Neuronal stem cell (in vitro differentiated cells): ENCODE measurements around the gene KRTAP21-2. TPM values are rescaled to one million over a fixed set of nuclear protein-coding genes. Genes with fewer than 3 reads are reported as not detected.

Source experiments
- DNase-seq: peaks from one replicate; pipeline ENCODE4 v3.0.0-alpha.2; 2013; ENCODE audit warnings: low spot score
- H2AFZ ChIP-seq: one replicate; pipeline ENCODE4 v1.6.1; 2013; ENCODE audit warnings: mild to moderate bottlenecking, low read length, inconsistent platforms
- H2AK5ac ChIP-seq: 2 replicates; pipeline ENCODE4 v1.6.1; 2013; ENCODE audit warnings: low read depth, mild to moderate bottlenecking, inconsistent platforms, low read length, moderate library complexity, mixed read lengths
- H2BK120ac ChIP-seq: 2 replicates; pipeline ENCODE4 v1.6.1; 2013; ENCODE audit warnings: low read depth, mild to moderate bottlenecking, inconsistent platforms, low read length, moderate library complexity, mixed read lengths
- H2BK12ac ChIP-seq: one replicate; pipeline ENCODE4 v1.6.1; 2013; ENCODE audit warnings: low read length, inconsistent platforms
- H2BK15ac ChIP-seq: 2 replicates; pipeline ENCODE4 v1.6.1; 2013; ENCODE audit warnings: mild to moderate bottlenecking, low read length, inconsistent platforms, mixed read lengths
- H2BK5ac ChIP-seq: one replicate; pipeline ENCODE4 v1.6.1; 2013; ENCODE audit warnings: inconsistent platforms, mild to moderate bottlenecking, low read length, moderate library complexity
- H3K14ac ChIP-seq: one replicate; pipeline ENCODE4 v1.6.1; 2013; ENCODE audit warnings: low read length, inconsistent platforms
- H3K18ac ChIP-seq: 2 replicates; pipeline ENCODE4 v1.6.1; 2013; ENCODE audit warnings: low read length, inconsistent platforms
- H3K23ac ChIP-seq: 2 replicates; pipeline ENCODE4 v1.6.1; 2013; ENCODE audit warnings: low read depth, mild to moderate bottlenecking, mixed read lengths, low read length, inconsistent platforms; ENCODE audit not compliant: poor library complexity
- H3K27ac ChIP-seq: replicated peaks from 3 replicates; pipeline ENCODE4 v1.5.1; 2013; ENCODE audit warnings: low read length, inconsistent platforms
- H3K27me3 ChIP-seq, 3 experiments: 2 replicates each; pipeline ENCODE4 v1.6.1; 2013; ENCODE audit warnings: low read length in 3 of 3, mild to moderate bottlenecking in 2 of 3, inconsistent platforms in 1 of 3, low read depth in 1 of 3, mixed read lengths in 1 of 3, moderate library complexity in 1 of 3; ENCODE audit not compliant: control insufficient read depth in 3 of 3, insufficient read depth in 3 of 3
- H3K36me3 ChIP-seq, 2 donors: replicated peaks in 1 of 2; 2 replicates each; pipeline ENCODE4 v1.6.1; 2013; ENCODE audit warnings: low read length in 2 of 2; ENCODE audit not compliant: control insufficient read depth in 2 of 2, insufficient read depth in 2 of 2
- H3K4ac ChIP-seq: 2 replicates; pipeline ENCODE4 v1.6.1; 2013; ENCODE audit warnings: inconsistent platforms, mild to moderate bottlenecking, low read length, moderate library complexity
- H3K4me1 ChIP-seq, 2 donors: 1 replicate in 1 of 2; 2 replicates in 1 of 2; pipeline ENCODE4 v1.6.1; 2013; ENCODE audit warnings: low read length in 2 of 2, low read depth in 1 of 2; ENCODE audit not compliant: control insufficient read depth in 2 of 2, insufficient read depth in 1 of 2
- H3K4me2 ChIP-seq: one replicate; pipeline ENCODE4 v1.6.1; 2013; ENCODE audit warnings: mild to moderate bottlenecking, low read length, inconsistent platforms; ENCODE audit not compliant: insufficient read depth, poor library complexity, severe bottlenecking
- H3K4me3 ChIP-seq, 2 donors: 2 replicates each; pipeline ENCODE4 v1.5.1; 2013; ENCODE audit warnings: low read length in 2 of 2, mild to moderate bottlenecking in 2 of 2, inconsistent platforms in 1 of 2, moderate library complexity in 1 of 2
- H3K79me1 ChIP-seq: one replicate; pipeline ENCODE4 v1.6.1; 2013; ENCODE audit warnings: low read depth, mild to moderate bottlenecking, inconsistent platforms, low read length, moderate library complexity
- H3K9ac ChIP-seq: one replicate; pipeline ENCODE4 v1.6.1; 2013; ENCODE audit warnings: mild to moderate bottlenecking, low read depth, low read length, inconsistent platforms; ENCODE audit not compliant: poor library complexity
- H3K9me3 ChIP-seq, 2 donors: replicated peaks in 1 of 2; 2 replicates each; pipeline versions ENCODE3 to v1.6.1; 2013; ENCODE audit warnings: low read length in 2 of 2, mild to moderate bottlenecking in 2 of 2, inconsistent platforms in 1 of 2, low read depth in 1 of 2, mixed read lengths in 1 of 2, moderate library complexity in 1 of 2; ENCODE audit not compliant: control insufficient read depth in 2 of 2, insufficient read depth in 1 of 2
- H4K8ac ChIP-seq: one replicate; pipeline ENCODE4 v1.6.1; 2013; ENCODE audit warnings: low read depth, mild to moderate bottlenecking, inconsistent platforms, low read length, moderate library complexity
- H4K91ac ChIP-seq: one replicate; pipeline ENCODE4 v1.6.1; 2013; ENCODE audit warnings: low read length, low read depth, mild to moderate bottlenecking, inconsistent platforms; ENCODE audit not compliant: poor library complexity
- WGBS, 2 donors: extraction: QIAGEN DNeasy Blood & Tissue Kit; methylation state at CpG; one replicate each; pipeline ENCODE4 v1.1.7; 2013; ENCODE audit warnings: missing lambda C conversion rate in 2 of 2, mixed read lengths in 1 of 2; ENCODE audit not compliant: insufficient read length in 2 of 2, insufficient replicate concordance in 1 of 2; ENCODE audit errors: extremely low coverage in 2 of 2; 5-methylcytosine and 5-hydroxymethylcytosine counted together
- polyA plus RNA-seq, 2 experiments: library from polyadenylated mRNA; stranded (reverse); fragments of 200-250 nt; gene quantifications; one replicate each; pipeline ENCODE4 v1.2.3, GENCODE V29; 2013

Gene KRTAP21-2
- polyA plus RNA-seq (2013, experiment 1 of 2) = not detected
- not detected for polyA plus RNA-seq (2013, experiment 2 of 2)

DNA sequence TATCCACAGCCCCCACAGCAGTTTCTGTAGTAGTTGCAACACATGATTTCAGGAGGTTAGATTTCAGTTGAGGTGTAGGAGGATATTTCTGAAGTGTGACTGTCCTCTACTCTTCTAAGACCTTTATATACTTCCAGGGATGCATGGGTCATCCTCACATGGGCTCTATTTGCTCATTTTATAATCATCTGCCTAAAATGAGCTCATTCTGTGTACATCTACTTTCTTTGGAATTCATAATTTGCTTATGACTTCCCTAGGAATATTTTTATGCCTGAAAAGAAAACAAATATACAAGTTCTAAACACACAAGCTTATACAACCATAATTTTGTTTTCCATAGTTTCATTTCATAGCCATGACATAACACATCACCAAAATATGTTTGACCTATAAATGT, at the start of gene KRTAP21-2:
KRTAP21-2 (minus strand) TSS at position 101 of the 400 bp plus-strand sequence; CDS start at position 44, 57 bp downstream.
- Histone ChIP-seq H2BK5ac (no peak within 1 kb of the TSS), H3K4me1 (no peaks in the 10 kb centered on the region), H2BK12ac (no peak within 1 kb of the TSS), H3K18ac (no peak within 1 kb of the TSS), H2AFZ (no peak within 1 kb of the TSS), H3K4me3 (no peak within 1 kb of the TSS), H3K27ac (no peak within 1 kb of the TSS), H3K36me3 (no peaks in the 10 kb centered on the region), H4K8ac (no peak within 1 kb of the TSS), H2BK120ac (no peak within 1 kb of the TSS), H3K27me3 (no peaks in the 10 kb centered on the region), H2BK15ac (no peak within 1 kb of the TSS), H3K4me2 (no peak within 1 kb of the TSS), H3K79me1 (no peaks in the 10 kb centered on the region), H3K14ac (no peak within 1 kb of the TSS), H3K4ac (no peak within 1 kb of the TSS), H3K9me3 (no peaks in the 10 kb centered on the region), H4K91ac (no peak within 1 kb of the TSS), H3K9ac (no peak within 1 kb of the TSS), H3K23ac (no peak within 1 kb of the TSS), H2AK5ac (no peak within 1 kb of the TSS)
- no peak for DNase-seq

DNA sequence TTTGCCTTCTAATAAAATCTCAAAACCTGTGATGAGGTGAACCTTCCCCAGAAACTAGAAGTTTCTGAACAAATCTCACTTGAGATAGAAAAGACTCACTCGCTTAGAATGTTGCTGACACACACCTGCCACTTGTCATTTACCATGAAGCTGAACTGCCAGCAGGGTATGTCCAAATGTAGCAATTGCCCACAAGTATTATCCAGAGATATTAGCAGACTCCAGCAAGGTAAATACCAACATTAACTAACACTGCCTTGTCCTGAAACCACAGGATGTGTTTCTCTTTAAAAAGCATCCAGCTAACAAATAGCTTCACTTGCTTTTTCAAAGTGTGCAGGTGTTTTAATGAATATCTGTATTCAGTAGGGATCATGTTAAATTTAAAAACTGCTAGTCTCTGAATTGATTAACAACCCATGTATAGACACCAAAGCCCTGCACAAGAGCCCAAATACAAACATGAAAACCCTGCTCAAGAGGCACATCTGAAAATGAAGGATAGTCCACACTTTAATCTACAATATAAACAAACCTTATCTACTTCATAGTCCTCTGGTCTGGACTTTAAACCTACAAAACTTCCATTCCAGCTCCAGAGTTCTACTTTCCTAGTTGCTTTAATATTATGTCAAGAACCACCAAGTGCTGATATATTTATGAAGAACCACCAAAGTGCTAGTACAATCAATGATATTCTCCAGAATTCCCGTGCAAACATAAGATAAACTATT, 46.7 kb upstream of the KRTAP21-2 start:
- Histone ChIP-seq H2AFZ (no peak overlapping the region), H3K18ac (no peak overlapping the region), H2BK15ac (no peak overlapping the region), H3K4me1 (no peaks in the 10 kb centered on the region), H3K9ac (no peak overlapping the region), H3K27me3 (no peaks in the 10 kb centered on the region), H3K4ac (no peak overlapping the region), H2BK120ac (no peak overlapping the region), H3K79me1 (no peaks in the 10 kb centered on the region), H2BK5ac (no peak overlapping the region), H2BK12ac (no peak overlapping the region), H3K4me3 (no peak overlapping the region), H2AK5ac (no peak overlapping the region), H3K9me3 (no peaks in the 10 kb centered on the region), H3K14ac (no peak overlapping the region), H4K91ac (no peak overlapping the region), H3K27ac (no peak overlapping the region), H3K4me2 (no peak overlapping the region), H3K36me3 (no peaks in the 10 kb centered on the region), H3K23ac (no peak overlapping the region), H4K8ac (no peak overlapping the region)
- DNase-seq = no peak
- WGBS, 2 donors = no CpG with 5 or more reads among the region's 2 CpGs

- Histone ChIP-seq H3K23ac (no peak overlapping the region), H3K4ac (no peak overlapping the region), H2AK5ac (no peak overlapping the region), H3K27me3 (peaks cover 0 to 3% (median 0%) of the 10 kb centered on the region in 3 experiments), H3K4me2 (no peak overlapping the region), H3K27ac (no peak overlapping the region), H4K91ac (no peak overlapping the region), H3K4me3 (no peak overlapping the region), H3K36me3 (no peaks in the 10 kb centered on the region), H4K8ac (no peak overlapping the region), H2BK12ac (no peak overlapping the region), H2BK5ac (no peak overlapping the region), H3K79me1 (no peaks in the 10 kb centered on the region), H3K4me1 (no peaks in the 10 kb centered on the region), H2BK120ac (no peak overlapping the region), H3K9ac (no peak overlapping the region), H3K9me3 (no peaks in the 10 kb centered on the region), H2BK15ac (no peak overlapping the region), H3K18ac (no peak overlapping the region), H3K14ac (no peak overlapping the region), H2AFZ (no peak overlapping the region)
- no CpG with 5 or more reads among the region's 1 CpG for WGBS, 2 donors
- DNase-seq = no peak
These were observed 32.2 kb upstream of the KRTAP21-2 start for GRCh38 chr21:30779249-30779648.

GRCh38 chr21:30769724-30770431, 22.8 kb upstream of the KRTAP21-2 start:
- Histone ChIP-seq H2AFZ (no peak overlapping the region), H4K8ac (no peak overlapping the region), H4K91ac (no peak overlapping the region), H3K36me3 (no peaks in the 10 kb centered on the region), H3K9me3 (no peaks in the 10 kb centered on the region), H2BK12ac (no peak overlapping the region), H3K9ac (no peak overlapping the region), H3K27me3 (no peaks in the 10 kb centered on the region), H3K18ac (no peak overlapping the region), H2BK120ac (no peak overlapping the region), H3K23ac (no peak overlapping the region), H2BK5ac (no peak overlapping the region), H2AK5ac (no peak overlapping the region), H3K4ac (no peak overlapping the region), H3K4me2 (no peak overlapping the region), H3K4me3 (no peak overlapping the region), H3K79me1 (no peaks in the 10 kb centered on the region), H3K4me1 (no peaks in the 10 kb centered on the region), H3K14ac (no peak overlapping the region), H3K27ac (no peak overlapping the region), H2BK15ac (no peak overlapping the region)
- no CpG with 5 or more reads among the region's 4 CpGs for WGBS, 2 donors
- no peak for DNase-seq
